Activated naive CD8-positive, alpha-beta T cell treated with anti-CD3 and anti-CD28 coated beads for 36 hours (primary cell): ENCODE results near the gene TBC1D20. TPM values are rescaled to one million over a fixed set of nuclear protein-coding genes. Genes with fewer than 3 reads are reported as not detected.

Source experiments
- DNase-seq: peaks from one replicate; pipeline ENCODE4 v3.0.0; 2021
- H3K27ac Mint-ChIP-seq: one replicate; pipeline ENCODE4 v1.8.0; 2022; ENCODE audit warnings: mild to moderate bottlenecking, moderate library complexity, mixed read lengths
- H3K27me3 Mint-ChIP-seq: one replicate; pipeline ENCODE4 v1.8.0; 2022; ENCODE audit warnings: mild to moderate bottlenecking, mixed read lengths
- H3K36me3 Mint-ChIP-seq: one replicate; pipeline ENCODE4 v1.8.0; 2021; ENCODE audit warnings: mild to moderate bottlenecking, mixed read lengths
- H3K4me1 Mint-ChIP-seq: one replicate; pipeline ENCODE4 v1.8.0; 2021; ENCODE audit warnings: mixed read lengths
- H3K4me3 Mint-ChIP-seq: one replicate; pipeline ENCODE4 v1.8.0; 2022; ENCODE audit warnings: mild to moderate bottlenecking, moderate library complexity, mixed read lengths
- H3K9me3 Mint-ChIP-seq: one replicate; pipeline ENCODE4 v1.8.0; 2022; ENCODE audit warnings: mixed read lengths
- total RNA-seq, 2 experiments: library from RNA; stranded (reverse); gene quantifications; one replicate each; pipeline ENCODE4 v1.2.3, GENCODE V29; 2021

The TBC1D20 gene
- total RNA-seq, 2 experiments from 2014 or later = 18.4 to 18.6 TPM

DNA sequence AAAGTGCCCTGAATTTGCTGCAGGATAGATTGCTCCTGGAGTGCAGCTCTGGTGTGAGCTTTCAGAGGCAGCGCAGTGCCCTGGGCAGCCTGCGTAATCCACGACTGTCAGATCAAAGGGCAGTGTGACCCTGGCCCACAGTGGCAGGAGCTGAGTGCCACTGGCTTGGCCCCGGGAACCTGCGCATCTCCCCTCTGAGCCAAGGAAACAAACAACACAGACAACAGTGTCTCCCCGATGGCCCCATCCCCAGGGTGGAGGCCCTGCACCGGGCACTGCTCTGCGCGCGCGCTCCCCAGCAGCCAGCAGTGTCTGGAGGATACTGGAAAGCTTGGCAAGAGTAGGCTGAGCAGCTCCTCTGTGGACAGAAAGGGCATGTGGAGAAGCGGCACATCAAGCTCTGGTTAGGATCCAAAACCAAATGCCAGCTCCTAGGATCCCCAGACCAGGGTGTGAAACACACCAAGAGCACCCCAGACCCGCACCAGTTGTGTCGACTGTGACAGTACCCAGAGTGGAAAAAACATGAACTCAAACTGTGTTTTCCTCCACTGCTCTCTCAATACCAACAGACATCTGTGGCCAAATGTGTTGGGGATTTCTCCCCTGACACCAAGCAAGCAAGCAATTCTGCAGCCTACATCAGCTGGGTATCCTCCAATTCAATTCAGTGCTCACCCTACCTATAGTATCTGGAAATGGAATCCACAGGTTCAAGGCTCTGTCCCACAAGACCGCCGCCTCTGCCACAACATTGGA, 27.5 kb downstream of the TBC1D20 start:
- peaks cover 58% of the 10 kb centered on the region for H3K36me3 Mint-ChIP-seq
- peak overlapping the region; percentile 93 for H3K27ac Mint-ChIP-seq
- peaks cover 69% of the 10 kb centered on the region for H3K4me1 Mint-ChIP-seq
- H3K9me3 Mint-ChIP-seq = no peaks in the 10 kb centered on the region
- no peak for DNase-seq
- peak overlapping the region; percentile 7 for H3K4me3 Mint-ChIP-seq
- peaks cover 4% of the 10 kb centered on the region for H3K27me3 Mint-ChIP-seq

DNA sequence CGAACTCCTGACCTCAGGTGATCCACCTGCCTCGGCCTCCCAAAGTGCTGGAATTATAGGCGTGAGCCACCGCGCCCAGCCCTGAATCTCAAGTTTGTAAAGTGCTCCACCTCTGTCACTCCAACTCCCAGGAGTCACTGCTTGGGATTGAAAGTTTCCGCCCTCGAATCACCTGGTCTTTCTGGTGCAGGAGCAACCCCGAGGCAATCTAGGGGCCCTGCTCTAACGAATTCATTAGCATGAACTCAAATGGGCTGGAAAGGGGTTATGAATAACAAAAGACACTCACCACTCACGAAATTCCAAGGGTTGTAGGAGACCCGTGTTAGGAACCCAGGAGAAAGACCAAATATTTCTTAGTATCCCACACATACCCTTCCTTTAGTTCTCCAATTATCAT, 28.1 kb downstream of the TBC1D20 start:
- Mint-ChIP-seq H3K4me3 (peak overlapping the region; percentile 71), H3K9me3 (no peaks in the 10 kb centered on the region), H3K36me3 (peaks cover 51% of the 10 kb centered on the region), H3K27me3 (peaks cover 4% of the 10 kb centered on the region), H3K4me1 (peaks cover 66% of the 10 kb centered on the region), H3K27ac (peak overlapping the region; percentile 93)
- DNase-seq = no peak

DNA sequence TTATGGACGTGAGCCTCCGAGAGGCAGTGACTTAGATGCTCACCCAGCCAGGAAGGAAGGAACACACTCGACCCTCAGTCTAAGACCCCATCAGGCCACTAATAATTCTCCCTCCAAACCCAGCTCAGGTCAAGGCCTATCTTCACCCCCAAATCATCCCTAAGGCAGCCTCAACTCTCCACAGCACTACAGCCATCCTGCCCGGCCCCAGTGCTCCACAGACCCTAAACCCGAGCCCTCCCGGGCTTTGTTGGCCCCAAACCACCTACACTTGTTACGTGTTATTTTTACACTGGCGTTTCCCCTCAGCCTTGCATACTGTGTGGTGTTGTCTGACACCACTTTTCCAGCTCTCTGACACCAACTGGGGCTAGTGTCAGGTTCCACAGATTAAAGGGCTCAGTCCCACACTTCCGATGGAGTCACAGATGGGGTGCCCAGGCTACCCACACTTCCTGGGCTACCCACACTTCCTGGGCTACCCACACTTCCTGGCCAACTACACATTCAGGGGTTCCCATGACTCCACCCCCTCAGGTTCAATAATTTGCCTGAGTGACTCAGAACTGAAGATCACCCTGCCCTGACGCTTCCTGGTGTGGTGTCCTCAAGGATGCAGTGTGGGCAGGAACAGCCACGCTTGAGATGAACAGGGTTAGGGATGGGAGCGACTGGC, 28.9 kb downstream of the TBC1D20 start:
- Mint-ChIP-seq H3K4me1 (peaks cover 59% of the 10 kb centered on the region), H3K27me3 (peaks cover 4% of the 10 kb centered on the region), H3K9me3 (no peaks in the 10 kb centered on the region), H3K27ac (peak overlapping the region; percentile 93), H3K4me3 (peak overlapping the region; percentile 71), H3K36me3 (peaks cover 49% of the 10 kb centered on the region)
- DNase-seq = peak; percentile 76

DNA sequence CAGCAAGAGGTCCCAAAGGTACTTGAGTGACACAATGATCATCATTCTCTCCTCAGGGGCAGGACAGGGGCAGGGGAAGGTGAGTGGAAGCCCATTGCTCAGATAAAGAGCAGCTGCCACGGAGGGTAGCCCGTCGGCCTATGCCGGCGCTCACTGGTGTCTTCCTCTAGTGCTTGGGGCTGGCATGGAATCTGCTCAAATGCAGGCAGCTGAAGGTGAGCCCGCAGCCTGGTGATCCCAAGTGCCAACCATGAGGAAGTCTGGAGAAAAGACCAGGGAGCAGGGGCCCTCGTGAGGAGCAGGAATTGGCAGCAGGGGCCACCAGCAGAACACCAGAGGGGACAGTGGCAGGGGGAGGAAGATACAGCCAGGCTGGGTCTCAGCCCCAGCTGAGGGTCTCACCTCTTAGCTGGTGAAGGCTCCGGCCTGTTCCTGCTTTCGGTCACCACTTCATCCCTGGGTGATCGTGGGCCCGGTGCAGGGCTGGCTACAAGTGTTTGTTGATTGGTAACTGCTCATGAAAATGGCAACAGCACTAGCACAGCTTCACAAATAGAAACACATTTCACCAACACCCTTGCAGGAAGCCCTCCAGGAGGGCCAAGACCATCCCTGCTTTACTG, 29.5 kb downstream of the TBC1D20 start:
- H3K4me3 Mint-ChIP-seq = peak overlapping the region; percentile 71
- H3K36me3 Mint-ChIP-seq = peaks cover 48% of the 10 kb centered on the region
- DNase-seq = no peak
- peaks cover 4% of the 10 kb centered on the region for H3K27me3 Mint-ChIP-seq
- H3K4me1 Mint-ChIP-seq = peaks cover 52% of the 10 kb centered on the region
- no peaks in the 10 kb centered on the region for H3K9me3 Mint-ChIP-seq
- peak overlapping the region; percentile 93 for H3K27ac Mint-ChIP-seq

DNA sequence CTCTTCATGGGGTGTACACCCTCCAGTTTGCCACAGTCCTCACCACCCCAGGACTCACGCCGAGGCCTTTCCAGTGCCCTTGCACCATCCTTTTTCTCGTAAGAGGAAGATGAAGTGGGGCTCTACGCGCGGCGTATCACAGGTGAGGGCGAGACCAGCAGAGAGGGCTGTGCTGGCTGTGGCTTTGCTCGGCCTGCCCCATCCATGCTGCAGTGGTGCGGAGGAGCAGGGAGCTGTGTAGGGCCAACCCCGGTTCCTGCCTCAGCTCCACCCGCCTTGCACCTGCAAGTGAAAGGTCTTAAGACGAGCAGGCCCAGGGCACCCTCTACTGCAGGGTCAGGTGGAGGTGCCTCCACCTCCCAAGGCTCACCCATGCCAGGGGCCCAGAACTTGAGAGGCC, 30.1 kb downstream of the TBC1D20 start:
- H3K27me3 Mint-ChIP-seq = peaks cover 4% of the 10 kb centered on the region
- H3K9me3 Mint-ChIP-seq = no peaks in the 10 kb centered on the region
- H3K4me3 Mint-ChIP-seq = no peak overlapping the region
- no peak for DNase-seq
- peaks cover 44% of the 10 kb centered on the region for H3K36me3 Mint-ChIP-seq
- peaks cover 48% of the 10 kb centered on the region for H3K4me1 Mint-ChIP-seq
- H3K27ac Mint-ChIP-seq = peak overlapping the region; percentile 93

DNA sequence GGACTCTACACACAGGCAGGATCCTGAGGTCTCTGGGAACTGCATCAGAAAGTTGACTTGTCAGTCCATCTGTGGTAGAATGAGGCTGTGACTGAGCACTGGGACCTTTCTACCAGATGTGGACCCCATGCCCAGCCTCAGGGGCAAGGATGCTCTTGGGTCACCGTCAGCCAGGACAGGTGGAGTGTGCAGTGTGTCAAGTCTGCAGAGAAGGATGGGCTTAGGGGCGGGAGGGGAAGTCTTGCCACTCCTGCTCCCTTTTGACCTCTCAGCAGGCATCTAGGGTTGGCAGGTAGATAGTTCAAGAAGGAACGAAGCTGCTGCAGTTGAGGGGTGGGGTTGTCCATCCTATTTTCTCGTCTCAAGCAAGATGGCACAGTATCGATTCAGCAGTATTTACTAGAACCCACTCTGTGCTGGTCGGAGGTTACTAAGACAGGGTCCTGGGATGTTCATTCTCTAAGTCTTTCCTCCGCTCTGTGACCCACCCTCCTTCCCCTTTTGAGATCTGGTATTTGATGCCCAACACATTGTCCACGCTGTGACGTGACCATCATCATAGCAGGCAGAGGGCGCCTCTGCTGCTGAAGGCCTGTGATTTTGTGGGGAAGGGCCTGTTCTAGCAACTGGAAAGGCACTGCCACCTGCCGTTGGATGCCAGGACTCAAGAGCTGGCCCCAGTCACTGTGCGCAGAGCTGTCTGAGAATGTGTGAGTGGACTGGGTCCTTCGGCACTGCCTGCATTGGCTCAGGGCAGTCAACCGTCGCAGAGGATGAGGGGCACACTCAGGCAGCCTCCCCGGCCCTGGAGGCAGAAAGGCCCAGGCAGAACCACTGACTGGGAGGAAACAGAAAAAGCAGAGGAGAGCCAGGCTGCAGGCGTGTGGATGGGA, 31.1 kb downstream of the TBC1D20 start:
- Mint-ChIP-seq H3K9me3 (no peaks in the 10 kb centered on the region), H3K4me1 (peaks cover 53% of the 10 kb centered on the region), H3K36me3 (peaks cover 39% of the 10 kb centered on the region), H3K27ac (peak overlapping the region; percentile 69), H3K4me3 (no peak overlapping the region), H3K27me3 (peaks cover 4% of the 10 kb centered on the region)
- DNase-seq = no peak

DNA sequence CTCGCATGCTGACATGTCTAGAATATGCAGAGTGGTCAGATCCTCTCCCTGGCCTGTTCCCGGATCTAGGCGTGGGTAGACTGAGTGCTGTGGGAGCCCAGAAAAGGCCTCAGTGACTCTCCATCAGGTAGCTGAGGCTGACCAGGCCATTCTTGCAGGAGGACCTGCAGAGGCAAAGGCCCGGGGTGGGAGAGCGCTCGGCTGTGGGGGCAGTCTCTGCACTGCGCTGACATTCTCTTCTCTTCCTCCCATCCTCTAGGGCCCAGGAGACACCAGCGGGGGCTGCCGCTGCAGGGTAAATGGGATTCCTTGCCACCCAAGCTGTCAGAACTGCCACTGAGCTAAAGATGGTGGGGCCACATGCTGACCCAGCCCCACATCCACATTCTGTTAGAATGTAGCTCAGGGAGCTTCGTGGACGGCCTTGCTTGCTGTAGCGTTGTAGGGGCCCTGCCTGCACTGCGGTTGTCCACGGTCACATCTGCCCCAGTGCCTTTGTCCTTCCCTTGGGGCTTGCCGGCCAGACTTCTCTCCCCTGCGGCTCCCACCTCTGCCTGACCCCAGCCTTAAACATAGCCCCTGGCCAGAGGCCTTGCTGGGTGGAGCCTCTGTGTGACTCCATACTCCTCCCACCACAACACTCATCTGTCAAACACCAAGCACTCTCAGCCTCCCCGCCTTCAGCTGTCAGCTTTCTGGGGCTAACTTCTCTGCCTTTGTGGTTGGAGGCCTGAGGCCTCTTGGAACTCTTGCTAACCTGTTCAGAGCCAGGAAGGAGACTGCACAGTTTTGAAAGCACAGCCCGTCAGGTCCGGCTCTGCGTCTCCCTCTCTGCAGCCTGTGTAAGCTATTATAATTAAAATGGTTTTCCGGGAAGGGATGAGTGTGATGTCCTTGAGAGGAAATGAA, 32.0 kb downstream of the TBC1D20 start:
- peaks cover 33% of the 10 kb centered on the region for H3K36me3 Mint-ChIP-seq
- peaks cover 4% of the 10 kb centered on the region for H3K27me3 Mint-ChIP-seq
- DNase-seq = no peak
- H3K4me3 Mint-ChIP-seq = no peak overlapping the region
- H3K9me3 Mint-ChIP-seq = no peaks in the 10 kb centered on the region
- peaks cover 52% of the 10 kb centered on the region for H3K4me1 Mint-ChIP-seq
- H3K27ac Mint-ChIP-seq = no peak overlapping the region

DNA sequence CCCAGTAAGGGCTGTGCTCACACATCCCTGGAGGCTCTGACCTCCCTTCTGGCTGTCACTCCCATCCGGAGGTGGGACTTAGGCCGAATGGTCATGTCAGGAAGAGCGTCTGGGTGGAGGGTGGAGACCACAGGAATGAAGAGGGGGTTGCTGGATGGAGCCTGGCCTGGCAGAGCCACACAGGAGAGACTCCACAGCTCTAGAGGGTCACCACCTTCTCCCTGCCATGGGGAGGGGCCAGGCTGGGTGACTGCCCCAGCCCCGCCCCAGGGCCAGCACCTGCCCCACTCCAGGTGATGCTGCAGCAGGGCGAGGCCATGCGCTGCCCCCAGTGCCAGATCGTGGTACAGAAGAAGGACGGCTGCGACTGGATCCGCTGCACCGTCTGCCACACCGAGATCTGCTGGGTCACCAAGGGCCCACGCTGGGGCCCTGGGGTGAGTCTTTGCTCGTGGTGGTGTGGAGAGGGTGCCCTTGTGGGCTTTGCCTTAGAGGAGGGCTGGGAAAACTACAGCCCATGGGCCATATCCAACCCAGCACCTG, 33.6 kb downstream of the TBC1D20 start:
- Mint-ChIP-seq H3K36me3 (peaks cover 37% of the 10 kb centered on the region), H3K9me3 (no peaks in the 10 kb centered on the region), H3K4me1 (peaks cover 36% of the 10 kb centered on the region), H3K27ac (no peak overlapping the region), H3K4me3 (no peak overlapping the region), H3K27me3 (peaks cover 4% of the 10 kb centered on the region)
- DNase-seq = no peak

DNA sequence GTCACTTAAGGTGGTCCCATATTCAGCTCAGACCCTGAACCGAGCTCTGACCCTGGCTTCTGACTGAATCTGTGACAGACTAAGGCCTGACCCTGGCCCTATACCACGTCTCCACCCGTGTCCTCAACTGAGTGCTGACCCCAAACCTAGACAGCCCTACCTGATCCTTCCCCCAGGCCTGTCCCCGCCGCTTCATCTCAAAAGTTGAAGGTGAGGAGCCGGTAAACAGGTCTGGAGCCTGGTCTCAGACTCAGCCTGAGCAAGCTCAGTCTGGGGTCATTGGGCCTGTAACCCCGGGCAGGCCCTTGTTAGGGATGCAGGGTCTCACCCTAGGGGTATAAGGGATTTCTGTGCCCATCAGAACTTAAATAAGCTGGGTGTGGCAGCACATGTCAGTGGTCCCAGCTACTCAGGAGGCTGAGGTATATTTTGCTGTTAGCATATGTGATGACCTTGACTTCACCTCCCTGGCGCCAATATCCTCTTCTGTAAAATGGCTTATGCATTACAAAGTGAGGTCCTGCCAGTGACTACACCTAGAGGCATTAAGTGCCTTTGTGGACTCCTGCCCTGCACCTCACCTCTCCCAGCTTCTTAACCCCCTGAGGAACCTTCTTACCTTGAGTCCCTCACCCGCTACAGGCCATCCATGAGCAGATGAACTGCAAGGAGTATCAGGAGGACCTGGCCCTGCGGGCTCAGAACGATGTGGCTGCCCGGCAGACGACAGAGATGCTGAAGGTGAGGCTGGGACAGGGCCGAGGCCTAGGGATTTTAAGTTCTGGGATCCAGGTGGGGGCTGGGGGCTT, 34.3 kb downstream of the TBC1D20 start:
- DNase-seq = no peak
- Mint-ChIP-seq H3K4me3 (no peak overlapping the region), H3K9me3 (no peaks in the 10 kb centered on the region), H3K27me3 (no peaks in the 10 kb centered on the region), H3K4me1 (peaks cover 29% of the 10 kb centered on the region), H3K36me3 (peaks cover 33% of the 10 kb centered on the region), H3K27ac (no peak overlapping the region)

DNA sequence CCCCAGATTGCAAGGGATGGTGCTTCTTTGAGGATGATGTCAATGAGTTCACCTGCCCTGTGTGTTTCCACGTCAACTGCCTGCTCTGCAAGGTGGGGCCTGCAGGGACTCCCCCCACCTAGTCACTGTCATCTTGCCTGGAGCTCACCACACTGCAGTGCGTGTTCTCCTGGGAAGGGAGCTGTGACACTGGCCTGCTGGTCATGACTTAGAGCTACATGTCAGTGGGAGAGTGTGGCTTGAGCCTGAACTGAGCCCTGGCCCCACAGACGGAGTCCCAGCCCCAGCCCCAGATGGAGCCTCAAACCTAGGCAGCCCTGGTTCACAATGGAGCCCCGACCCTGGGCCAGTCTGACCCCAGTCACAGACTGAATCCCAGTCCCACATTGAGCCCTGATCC, 34.9 kb downstream of the TBC1D20 start:
- Mint-ChIP-seq H3K4me3 (no peak overlapping the region), H3K36me3 (peaks cover 32% of the 10 kb centered on the region), H3K9me3 (no peaks in the 10 kb centered on the region)

DNA sequence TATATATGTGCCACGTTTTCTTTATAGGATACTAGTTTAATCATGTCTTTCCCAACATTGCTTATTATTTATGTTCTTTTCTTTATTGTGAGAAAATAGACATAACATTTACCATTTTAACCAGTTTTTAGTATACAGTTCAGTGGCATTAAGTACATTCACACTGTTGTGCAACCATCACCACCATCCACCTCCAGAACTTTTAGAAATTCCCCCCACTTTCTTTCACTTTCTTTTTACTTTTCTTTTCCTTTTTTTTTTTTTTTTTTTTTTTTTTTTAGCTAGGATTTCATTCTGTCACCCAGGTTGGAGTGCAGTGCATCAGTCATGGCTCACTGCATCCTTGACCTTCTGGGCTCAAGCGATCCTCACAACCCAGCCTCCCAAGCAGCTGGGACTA, 35.8 kb downstream of the TBC1D20 start:
- peaks cover 19% of the 10 kb centered on the region for H3K4me1 Mint-ChIP-seq
- no peak overlapping the region for H3K4me3 Mint-ChIP-seq
- H3K27ac Mint-ChIP-seq = no peak overlapping the region
- peaks cover 39% of the 10 kb centered on the region for H3K36me3 Mint-ChIP-seq
- no peak for DNase-seq
- H3K27me3 Mint-ChIP-seq = no peaks in the 10 kb centered on the region
- no peaks in the 10 kb centered on the region for H3K9me3 Mint-ChIP-seq

More for the DNA sequence above, 34.9 kb downstream of the TBC1D20 start:
- DNase-seq = no peak
- Mint-ChIP-seq H3K4me1 (peaks cover 23% of the 10 kb centered on the region), H3K27me3 (no peaks in the 10 kb centered on the region), H3K27ac (no peak overlapping the region)

DNA sequence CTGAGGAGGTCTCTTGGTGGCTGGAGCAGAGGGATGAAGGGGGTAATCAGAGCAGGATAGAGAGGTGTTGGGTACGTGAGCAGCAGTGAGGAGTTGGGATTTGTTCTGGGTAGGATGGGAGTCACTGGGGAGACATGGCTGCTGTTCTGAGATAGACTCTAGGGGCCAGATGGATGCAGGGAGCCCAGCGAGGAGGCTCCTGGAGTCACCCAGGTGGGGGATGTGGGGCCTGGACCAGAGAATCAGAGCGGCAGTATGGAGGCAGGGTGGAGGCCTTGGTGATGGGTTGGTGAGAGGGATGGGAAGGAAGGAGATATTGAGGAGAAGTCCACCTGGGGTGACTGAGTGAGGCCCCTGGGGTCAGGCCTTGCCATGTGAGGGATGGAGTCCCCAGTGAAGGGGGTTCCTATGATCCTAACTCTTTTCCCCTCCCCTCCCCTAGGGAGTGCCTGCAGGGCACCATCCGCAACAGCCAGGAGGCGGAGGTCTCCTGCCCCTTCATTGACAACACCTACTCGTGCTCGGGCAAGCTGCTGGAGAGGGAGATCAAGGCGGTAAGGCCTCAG, 40.6 kb downstream of the TBC1D20 start:
- DNase-seq = no peak
- Mint-ChIP-seq H3K4me3 (no peak overlapping the region), H3K27ac (peak overlapping the region; percentile 54), H3K27me3 (no peaks in the 10 kb centered on the region), H3K9me3 (no peaks in the 10 kb centered on the region), H3K36me3 (peaks cover 47% of the 10 kb centered on the region), H3K4me1 (peaks cover 9% of the 10 kb centered on the region)
